Astrocyte (in vitro differentiated cells and primary cell): Measurements from ENCODE around the gene KRTAP12-2. TPM values are rescaled to one million over a fixed set of nuclear protein-coding genes. Genes with fewer than 3 reads are reported as not detected.

Experiments
- DNase-seq: peaks from one replicate; pipeline ENCODE4 v3.0.0-alpha.2; 2010; ENCODE audit warnings: low read depth
- FAIRE-seq: peaks from 2 replicates; lab custom pipeline; 2011; peaks lifted over from hg19 to GRCh38; lab: Jason Lieb, UNC
- H2AFZ ChIP-seq: 2 replicates; pipeline ENCODE4 v1.6.0; 2012; ENCODE audit warnings: low read depth, low read length, inconsistent platforms
- H3K27ac ChIP-seq: 2 replicates; pipeline ENCODE4 v1.5.1; 2011; ENCODE audit warnings: low read depth, low read length, inconsistent platforms
- H3K27me3 ChIP-seq: 2 replicates; pipeline ENCODE4 v1.6.0; 2011; ENCODE audit warnings: low read length, inconsistent platforms; ENCODE audit not compliant: insufficient read depth
- H3K36me3 ChIP-seq: 2 replicates; pipeline ENCODE4 v1.5.1; 2011; ENCODE audit warnings: low read length, inconsistent platforms; ENCODE audit not compliant: insufficient read depth
- H3K4me1 ChIP-seq: 2 replicates; pipeline ENCODE4 v1.5.1; 2011; ENCODE audit warnings: low read length, inconsistent platforms; ENCODE audit not compliant: insufficient read depth
- H3K4me2 ChIP-seq: 2 replicates; pipeline ENCODE4 v1.6.0; 2012; ENCODE audit warnings: low read length, inconsistent platforms
- H3K4me3 ChIP-seq: 2 replicates; pipeline ENCODE4 v1.5.1; 2011; ENCODE audit warnings: low read depth, mild to moderate bottlenecking, low read length, inconsistent platforms; ENCODE audit not compliant: insufficient read depth
- H3K79me2 ChIP-seq: 2 replicates; pipeline ENCODE4 v1.6.0; 2012; ENCODE audit warnings: mild to moderate bottlenecking, low read length, inconsistent platforms; ENCODE audit not compliant: insufficient read depth
- H3K9ac ChIP-seq: 2 replicates; pipeline ENCODE4 v1.6.0; 2012; ENCODE audit warnings: mild to moderate bottlenecking, low read length, inconsistent platforms
- H3K9me3 ChIP-seq: 2 replicates; pipeline ENCODE4 v1.5.1; 2012; ENCODE audit warnings: low read depth, mild to moderate bottlenecking, low read length, inconsistent platforms; ENCODE audit not compliant: insufficient read depth
- H4K20me1 ChIP-seq: 2 replicates; pipeline ENCODE4 v1.6.0; 2012; ENCODE audit warnings: low read length, inconsistent platforms; ENCODE audit not compliant: insufficient read depth
- H3K27ac Mint-ChIP-seq: one replicate; pipeline ENCODE4 v1.8.0; 2021; ENCODE audit warnings: mild to moderate bottlenecking, mixed read lengths; ENCODE audit not compliant: unreplicated experiment
- H3K27me3 Mint-ChIP-seq: one replicate; pipeline ENCODE4 v1.8.0; 2021; ENCODE audit warnings: low read depth, mixed read lengths; ENCODE audit not compliant: unreplicated experiment
- H3K36me3 Mint-ChIP-seq: one replicate; pipeline ENCODE4 v1.8.0; 2021; ENCODE audit warnings: low read depth, mixed read lengths; ENCODE audit not compliant: unreplicated experiment
- H3K4me1 Mint-ChIP-seq: one replicate; pipeline ENCODE4 v1.8.0; 2021; ENCODE audit warnings: low read depth, mixed read lengths; ENCODE audit not compliant: unreplicated experiment
- H3K4me3 Mint-ChIP-seq: one replicate; pipeline ENCODE4 v1.8.0; 2021; ENCODE audit warnings: mild to moderate bottlenecking, moderate library complexity, mixed read lengths; ENCODE audit not compliant: unreplicated experiment
- H3K9me3 Mint-ChIP-seq: one replicate; pipeline ENCODE4 v1.8.0; 2021; ENCODE audit warnings: mild to moderate bottlenecking, mixed read lengths; ENCODE audit not compliant: unreplicated experiment
- EZH2 ChIP-seq: IDR thresholded peaks from 2 replicates; pipeline ENCODE4 v1.6.1; 2012; ENCODE audit warnings: mild to moderate bottlenecking, low read length, inconsistent platforms; ENCODE audit not compliant: insufficient read depth
- total RNA-seq: library from RNA; stranded (reverse); gene quantifications from 2 replicates; pipeline ENCODE4 v1.2.1, GENCODE V29; 2021
- TF ChIP-seq, protein P1 (sequence below): IDR thresholded peaks from 2 replicates; pipeline ENCODE4 v1.5.1; 2011; ENCODE audit warnings: low read depth, mild to moderate bottlenecking, inconsistent platforms, low read length, moderate library complexity; ENCODE audit not compliant: insufficient read depth

Gene KRTAP12-2
- total RNA-seq, 1 donor from 2014 or later, result not detected

DNA sequence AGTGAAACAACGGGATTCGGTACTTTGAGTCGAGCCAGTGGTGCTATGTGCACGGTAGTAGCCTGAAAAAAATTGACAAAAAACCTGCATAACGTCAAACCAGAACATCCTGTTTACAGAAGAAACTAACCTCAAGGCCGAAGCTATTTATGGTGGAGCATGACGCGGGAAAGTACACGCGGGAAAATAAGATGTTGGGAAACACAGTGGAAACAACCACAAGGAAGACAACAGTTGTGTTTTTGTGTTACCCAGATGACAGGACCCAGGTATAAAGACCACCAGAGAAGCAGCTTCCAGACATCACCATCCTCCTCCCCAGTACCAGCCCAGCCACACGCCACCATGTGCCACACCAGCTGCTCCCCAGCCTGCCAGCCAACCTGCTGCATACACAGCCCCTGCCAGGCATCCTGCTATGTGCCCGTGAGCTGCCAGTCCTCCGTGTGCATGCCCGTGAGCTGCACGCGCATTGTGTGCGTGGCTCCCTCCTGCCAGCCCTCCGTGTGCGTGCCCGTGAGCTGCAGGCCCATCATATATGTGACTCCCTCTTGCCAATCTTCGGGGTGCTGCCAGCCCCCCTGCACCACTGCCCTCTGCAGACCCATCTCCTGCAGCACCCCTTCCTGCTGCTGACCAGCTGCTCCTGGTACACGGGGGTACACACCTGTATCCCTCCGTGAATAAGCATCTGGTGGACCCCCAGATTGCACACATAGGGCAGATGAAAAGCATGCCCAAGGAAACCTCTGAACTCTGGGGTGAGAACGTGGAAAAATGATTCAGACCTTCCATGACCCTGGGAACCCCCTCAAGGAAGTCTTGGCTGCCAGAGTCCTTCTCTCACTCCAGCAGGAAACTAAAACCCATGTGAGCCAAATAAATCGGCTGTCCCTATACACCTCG lies 8.8 kb downstream of the KRTAP12-2 start, which contains the start of gene KRTAP12-3:
Gene KRTAP12-3 (plus strand): TSS at position 298 of the 906 bp plus-strand sequence. CDS start 48 bp downstream, at position 346.
- no peak for DNase-seq
- no peak for TF ChIP-seq EZH2
- TF ChIP-seq, protein P1, sequence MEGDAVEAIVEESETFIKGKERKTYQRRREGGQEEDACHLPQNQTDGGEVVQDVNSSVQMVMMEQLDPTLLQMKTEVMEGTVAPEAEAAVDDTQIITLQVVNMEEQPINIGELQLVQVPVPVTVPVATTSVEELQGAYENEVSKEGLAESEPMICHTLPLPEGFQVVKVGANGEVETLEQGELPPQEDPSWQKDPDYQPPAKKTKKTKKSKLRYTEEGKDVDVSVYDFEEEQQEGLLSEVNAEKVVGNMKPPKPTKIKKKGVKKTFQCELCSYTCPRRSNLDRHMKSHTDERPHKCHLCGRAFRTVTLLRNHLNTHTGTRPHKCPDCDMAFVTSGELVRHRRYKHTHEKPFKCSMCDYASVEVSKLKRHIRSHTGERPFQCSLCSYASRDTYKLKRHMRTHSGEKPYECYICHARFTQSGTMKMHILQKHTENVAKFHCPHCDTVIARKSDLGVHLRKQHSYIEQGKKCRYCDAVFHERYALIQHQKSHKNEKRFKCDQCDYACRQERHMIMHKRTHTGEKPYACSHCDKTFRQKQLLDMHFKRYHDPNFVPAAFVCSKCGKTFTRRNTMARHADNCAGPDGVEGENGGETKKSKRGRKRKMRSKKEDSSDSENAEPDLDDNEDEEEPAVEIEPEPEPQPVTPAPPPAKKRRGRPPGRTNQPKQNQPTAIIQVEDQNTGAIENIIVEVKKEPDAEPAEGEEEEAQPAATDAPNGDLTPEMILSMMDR, result no peak
- FAIRE-seq, result no peak

DNA sequence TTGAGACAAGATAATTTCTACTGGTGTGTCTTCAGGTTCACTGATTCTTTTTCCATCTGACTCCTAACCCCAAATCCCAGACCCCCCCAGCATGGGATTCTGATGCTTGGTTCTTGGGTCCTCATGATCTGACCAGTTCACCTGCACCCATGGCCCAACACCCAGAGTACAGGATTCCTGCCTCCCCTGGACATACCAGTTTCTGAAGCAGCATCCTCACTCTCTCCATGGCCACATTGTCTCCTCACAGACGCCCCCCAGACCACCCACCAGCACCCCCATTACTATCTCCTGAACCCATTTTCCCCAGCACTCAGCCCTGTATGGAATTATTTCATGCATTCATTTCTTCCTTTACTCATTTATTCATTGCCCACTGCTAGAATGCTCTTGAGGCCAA lies 9.9 kb downstream of the KRTAP12-2 start:
- no peaks in the 10 kb centered on the region for H3K27me3 ChIP-seq
- Mint-ChIP-seq H3K27ac (no peak overlapping the region), H3K9me3 (peaks cover 29% of the 10 kb centered on the region), H3K4me3 (no peak overlapping the region), H3K4me1 (peaks cover 7% of the 10 kb centered on the region), H3K36me3 (peaks cover 2% of the 10 kb centered on the region), H3K27me3 (peaks cover 30% of the 10 kb centered on the region)
- no peak overlapping the region for H3K4me3 ChIP-seq
- DNase-seq (no peak), FAIRE-seq (no peak)
- no peak overlapping the region for H3K4me2 ChIP-seq
- H3K9ac ChIP-seq, result no peak overlapping the region
- H3K36me3 ChIP-seq, result no peaks in the 10 kb centered on the region
- no peaks in the 10 kb centered on the region for H3K4me1 ChIP-seq
- H2AFZ ChIP-seq, result no peak overlapping the region
- no peak for TF ChIP-seq EZH2
- TF ChIP-seq, protein P1, result no peak
- no peaks in the 10 kb centered on the region for H4K20me1 ChIP-seq
- H3K27ac ChIP-seq, result no peak overlapping the region
- H3K79me2 ChIP-seq, result no peaks in the 10 kb centered on the region
- H3K9me3 ChIP-seq, result no peaks in the 10 kb centered on the region

More for the DNA sequence above, 8.8 kb downstream of the KRTAP12-2 start, which contains the start of gene KRTAP12-3:
- no peaks in the 10 kb centered on the region for H3K36me3 ChIP-seq
- H3K27me3 ChIP-seq, result no peaks in the 10 kb centered on the region
- no peak within 1 kb of the TSS for H3K4me2 ChIP-seq
- H3K9ac ChIP-seq, result no peak within 1 kb of the TSS
- H3K4me3 ChIP-seq, result no peak within 1 kb of the TSS
- no peak within 1 kb of the TSS for H2AFZ ChIP-seq
- Mint-ChIP-seq H3K36me3 (peaks cover 2% of the 10 kb centered on the region), H3K4me1 (peaks cover 7% of the 10 kb centered on the region), H3K4me3 (peak within 1 kb of the TSS; percentile 40), H3K27me3 (peaks cover 30% of the 10 kb centered on the region), H3K27ac (no peak within 1 kb of the TSS), H3K9me3 (peaks cover 31% of the 10 kb centered on the region)
- H3K27ac ChIP-seq, result no peak within 1 kb of the TSS
- H3K4me1 ChIP-seq, result no peaks in the 10 kb centered on the region
- H3K9me3 ChIP-seq, result no peaks in the 10 kb centered on the region
- H4K20me1 ChIP-seq, result no peaks in the 10 kb centered on the region
- no peaks in the 10 kb centered on the region for H3K79me2 ChIP-seq
